GM21423 (cell line): ENCODE results near the gene SHISA7.
"Not testable (repeated sequence)": the region's sequence is repeated elsewhere in the genome, so short reads cannot be mapped to it uniquely, and the experiment has no call there.

Experiments
- ATAC-seq: cut with Tn5 transposase; IDR thresholded peaks from one replicate; pipeline ENCODE4 v1.9.1; 2021; ENCODE audit warnings: mild to moderate bottlenecking, moderate library complexity; ENCODE audit not compliant: unreplicated experiment

SHISA7 gene

GRCh38 chr19:55448175-55448490, 5.0 kb upstream of the SHISA7 start:
- not testable (repeated sequence) for ATAC-seq

- ATAC-seq = no peak
Measured at GRCh38 chr19:55447421-55448174, 4.5 kb upstream of the SHISA7 start.

- ATAC-seq = no peak
Measured at GRCh38 chr19:55446060-55446459, 3.0 kb upstream of the SHISA7 start.

GRCh38 chr19:55444646-55445045, 1.5 kb upstream of the SHISA7 start:
- no peak for ATAC-seq

GRCh38 chr19:55443824-55444480, 852 bp upstream of the SHISA7 start:
- ATAC-seq = no peak

GRCh38 chr19:55442372-55442961, 633 bp downstream of the SHISA7 start:
- no peak for ATAC-seq

GRCh38 chr19:55441692-55442321, 1.3 kb downstream of the SHISA7 start:
- ATAC-seq = no peak

GRCh38 chr19:55441319-55441691, 1.8 kb downstream of the SHISA7 start:
- no peak for ATAC-seq

GRCh38 chr19:55440411-55441105, 2.5 kb downstream of the SHISA7 start:
- no peak for ATAC-seq

GRCh38 chr19:55439052-55439451, 4.0 kb downstream of the SHISA7 start:
- no peak for ATAC-seq

- no peak for ATAC-seq
Measured at GRCh38 chr19:55437410-55437809, 5.7 kb downstream of the SHISA7 start.

GRCh38 chr19:55436847-55437246, 6.3 kb downstream of the SHISA7 start:
- no peak for ATAC-seq

GRCh38 chr19:55435020-55435419, 8.1 kb downstream of the SHISA7 start:
- ATAC-seq = no peak

- no peak for ATAC-seq
Measured at GRCh38 chr19:55434356-55434919, 8.7 kb downstream of the SHISA7 start.

GRCh38 chr19:55433292-55433691, 9.8 kb downstream of the SHISA7 start:
- ATAC-seq = no peak

- ATAC-seq = no peak
Measured at GRCh38 chr19:55432241-55432959, 10.7 kb downstream of the SHISA7 start.

- ATAC-seq = no peak
Measured at GRCh38 chr19:55431183-55431582, 11.9 kb downstream of the SHISA7 start.

- ATAC-seq = no peak
Measured at GRCh38 chr19:55426042-55426441, 17.1 kb downstream of the SHISA7 start.

- no peak for ATAC-seq
Measured at GRCh38 chr19:55424518-55424917, 18.6 kb downstream of the SHISA7 start.
